ENCODE data around the gene THEM4. TPM values are rescaled to one million over a fixed set of nuclear protein-coding genes. Genes with fewer than 3 reads are reported as not detected.

THEM4 gene
- total RNA-seq, 4 donors from 2014 or later = 13.2 to 15.7 (median 14.3) TPM

- H3K9me3 ChIP-seq = no peaks in the 10 kb centered on the region
- peaks cover 22 to 33% (median 33%) of the 10 kb centered on the region in 4 donors for H3K4me1 ChIP-seq
- intact Hi-C loops (cut with DNase I) = loop anchor here (10.0 kb wide), 1 partner anchor 73 kb away; the partner anchor contains the start of gene MRPL9
- DNase-seq (ENCODE audit: extremely low spot score) = no peak
- no peaks in the 10 kb centered on the region for H3K36me3 ChIP-seq
- peak overlapping the region; percentile 56 to 65 (median 56) for H3K4me3 ChIP-seq
- peaks cover 8 to 69% (median 21%) of the 10 kb centered on the region in 4 donors for H3K27me3 ChIP-seq
- 0% methylated on average over 1 of the region's 26 CpGs for WGBS
- TF ChIP-seq EP300 (IDR thresholded peaks at IDR 0.05) (no peak), CTCF (IDR thresholded peaks at IDR 0.05) (no peak), POLR2A (IDR thresholded peaks at IDR 0.05; ENCODE audit: low read depth) (no peak), POLR2AphosphoS5 (IDR thresholded peaks at IDR 0.05) (no peak)
- peak overlapping the region in 1 of 4 donors; percentile 26 for H3K27ac ChIP-seq (replicated peaks in 1 of 4)
These were observed 71.5 kb downstream of the THEM4 start for GRCh38 chr1:151837884-151838221.

GRCh38 chr1:151837197-151837596, 72.1 kb downstream of the THEM4 start:
- WGBS = 63% methylated on average over 2 of the region's 3 CpGs
- Histone ChIP-seq H3K27ac (replicated peaks in 1 of 4) (no peak overlapping the region), H3K9me3 (no peaks in the 10 kb centered on the region), H3K36me3 (no peaks in the 10 kb centered on the region), H3K27me3 (peaks cover 8 to 69% (median 21%) of the 10 kb centered on the region in 4 donors), H3K4me1 (peaks cover 25 to 40% (median 39%) of the 10 kb centered on the region in 4 donors), H3K4me3 (no peak overlapping the region)
- DNase-seq (ENCODE audit: extremely low spot score) = no peak
- TF ChIP-seq POLR2A (IDR thresholded peaks at IDR 0.05; ENCODE audit: low read depth) (no peak), EP300 (IDR thresholded peaks at IDR 0.05) (no peak), POLR2AphosphoS5 (IDR thresholded peaks at IDR 0.05) (no peak), CTCF (IDR thresholded peaks at IDR 0.05) (no peak)
- intact Hi-C loops (cut with DNase I) = loop anchor here (10.0 kb wide), 1 partner anchor 72 kb away; the partner anchor contains the start of gene MRPL9

GRCh38 chr1:151835596-151835995, 73.7 kb downstream of the THEM4 start:
- Histone ChIP-seq H3K27me3 (peaks cover 8 to 72% (median 21%) of the 10 kb centered on the region in 4 donors), H3K9me3 (no peaks in the 10 kb centered on the region), H3K4me3 (no peak overlapping the region), H3K27ac (replicated peaks in 1 of 4) (no peak overlapping the region), H3K4me1 (peaks cover 26 to 40% (median 39%) of the 10 kb centered on the region in 4 donors), H3K36me3 (no peaks in the 10 kb centered on the region)
- no peak for DNase-seq (ENCODE audit: extremely low spot score)
- intact Hi-C loops (cut with DNase I) = loop anchor here (10.0 kb wide), 1 partner anchor 71 kb away; the partner anchor contains the start of gene MRPL9
- WGBS = 96% methylated on average over 7 of the region's 7 CpGs
- TF ChIP-seq POLR2AphosphoS5 (IDR thresholded peaks at IDR 0.05) (no peak), POLR2A (IDR thresholded peaks at IDR 0.05; ENCODE audit: low read depth) (no peak), CTCF (IDR thresholded peaks at IDR 0.05) (no peak), EP300 (IDR thresholded peaks at IDR 0.05) (no peak)

- no peak for TF ChIP-seq EP300 (IDR thresholded peaks at IDR 0.05)
- no peak for TF ChIP-seq CTCF (IDR thresholded peaks at IDR 0.05)
- TF ChIP-seq POLR2A (IDR thresholded peaks at IDR 0.05; ENCODE audit: low read depth) = no peak
- TF ChIP-seq POLR2AphosphoS5 (IDR thresholded peaks at IDR 0.05) = no peak
- H3K9me3 ChIP-seq = no peaks in the 10 kb centered on the region
- intact Hi-C loops (cut with DNase I) = loop anchor here (10.0 kb wide), 1 partner anchor 69 kb away; the partner anchor contains the start of gene MRPL9
- DNase-seq (ENCODE audit: extremely low spot score) = no peak
- peaks cover 26 to 32% (median 31%) of the 10 kb centered on the region in 4 donors for H3K4me1 ChIP-seq
- WGBS = 57% methylated on average over 3 of the region's 3 CpGs
- H3K27ac ChIP-seq (replicated peaks in 1 of 4) = no peak overlapping the region
- H3K4me3 ChIP-seq = no peak overlapping the region
- peaks cover 8 to 63% (median 13%) of the 10 kb centered on the region in 4 donors for H3K27me3 ChIP-seq
- no peaks in the 10 kb centered on the region for H3K36me3 ChIP-seq
These were observed 75.1 kb downstream of the THEM4 start for GRCh38 chr1:151834239-151834638.
